Lower leg skin (tissue), 3 donors: ENCODE results near the gene WDR38.

ENCODE experiments used
- CTCF ChIP-seq, 3 donors: fragments of 450-650 bp; IDR thresholded peaks; one replicate each; pipeline ENCODE4 v1.5.1; 2016; ENCODE audit warnings: antibody characterized with exemption in 3 of 3, mild to moderate bottlenecking in 3 of 3, moderate library complexity in 2 of 3
- POLR2A ChIP-seq, 2 donors: fragments of 450-650 bp; IDR thresholded peaks; one replicate each; pipeline ENCODE4 v1.6.1; 2016 to 2017; ENCODE audit warnings: antibody characterized with exemption in 2 of 2, mild to moderate bottlenecking in 1 of 2, moderate library complexity in 1 of 2

DNA sequence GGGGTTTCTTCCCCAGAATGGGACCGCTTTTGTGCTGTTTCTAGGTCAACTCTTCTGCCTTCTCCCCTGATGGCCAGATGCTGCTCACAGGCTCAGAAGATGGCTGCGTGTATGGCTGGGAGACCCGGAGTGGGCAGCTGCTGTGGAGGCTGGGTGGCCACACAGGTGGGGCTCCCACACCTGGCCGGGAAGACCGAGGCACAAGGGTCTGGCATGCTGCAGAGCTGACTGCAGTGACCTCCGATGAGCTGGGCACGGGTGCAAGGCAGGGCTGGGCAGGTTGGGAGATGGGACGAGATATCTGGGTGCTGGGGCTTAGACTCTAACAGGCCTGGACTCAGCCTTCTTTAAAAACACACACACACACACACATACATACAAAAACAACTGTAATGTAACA is 901 bp downstream of the WDR38 start:
- TF ChIP-seq CTCF (IDR thresholded peaks at IDR 0.05) (no peak), POLR2A (IDR thresholded peaks at IDR 0.05) (no peak)
